Umbilical cord (tissue), 2 donors: Measurements from ENCODE around the gene OR2T34. TPM values are rescaled to one million over a fixed set of nuclear protein-coding genes. Genes with fewer than 3 reads are reported as not detected.
"Not testable (repeated sequence)": the region's sequence is repeated elsewhere in the genome, so short reads cannot be mapped to it uniquely, and the experiment has no call there.

Experiments
- DNase-seq: peaks from one replicate; pipeline ENCODE4 v3.0.0-alpha.2; 2015; ENCODE audit warnings: low spot score
- total RNA-seq: library from RNA; depleted of rRNA; stranded (reverse); fragments of >200 nt; gene quantifications from one replicate; pipeline ENCODE4 v1.2.3, GENCODE V29; 2014; ENCODE audit warnings: low replicate concordance; ENCODE audit not compliant: insufficient read depth

The OR2T34 gene, protein sequence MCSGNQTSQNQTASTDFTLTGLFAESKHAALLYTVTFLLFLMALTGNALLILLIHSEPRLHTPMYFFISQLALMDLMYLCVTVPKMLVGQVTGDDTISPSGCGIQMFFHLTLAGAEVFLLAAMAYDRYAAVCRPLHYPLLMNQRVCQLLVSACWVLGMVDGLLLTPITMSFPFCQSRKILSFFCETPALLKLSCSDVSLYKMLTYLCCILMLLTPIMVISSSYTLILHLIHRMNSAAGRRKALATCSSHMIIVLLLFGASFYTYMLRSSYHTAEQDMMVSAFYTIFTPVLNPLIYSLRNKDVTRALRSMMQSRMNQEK
- total RNA-seq = not detected

DNA sequence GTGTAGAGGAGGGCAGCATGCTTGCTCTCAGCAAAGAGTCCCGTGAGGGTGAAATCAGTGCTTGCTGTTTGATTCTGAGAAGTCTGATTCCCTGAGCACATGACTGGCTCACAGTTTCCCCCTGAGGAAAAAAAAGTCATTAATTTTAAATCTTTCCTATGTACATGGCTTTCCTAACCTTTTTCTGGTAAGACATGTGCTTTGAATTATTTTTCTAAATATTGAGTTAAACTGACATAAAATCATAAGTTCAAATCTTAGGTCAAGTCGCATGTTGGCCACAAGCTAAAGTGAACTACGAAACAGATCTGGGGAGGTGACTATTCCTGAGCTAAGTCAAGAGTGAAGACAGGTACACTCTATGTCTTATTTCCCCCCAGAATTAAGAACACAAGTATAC is at the start of gene OR2T34:
Gene OR2T34, minus strand, starts transcription at position 101 of the 400 bp plus-strand sequence. Its CDS starts 0 bp downstream, at position 101.
- not testable (repeated sequence) for DNase-seq

DNA sequence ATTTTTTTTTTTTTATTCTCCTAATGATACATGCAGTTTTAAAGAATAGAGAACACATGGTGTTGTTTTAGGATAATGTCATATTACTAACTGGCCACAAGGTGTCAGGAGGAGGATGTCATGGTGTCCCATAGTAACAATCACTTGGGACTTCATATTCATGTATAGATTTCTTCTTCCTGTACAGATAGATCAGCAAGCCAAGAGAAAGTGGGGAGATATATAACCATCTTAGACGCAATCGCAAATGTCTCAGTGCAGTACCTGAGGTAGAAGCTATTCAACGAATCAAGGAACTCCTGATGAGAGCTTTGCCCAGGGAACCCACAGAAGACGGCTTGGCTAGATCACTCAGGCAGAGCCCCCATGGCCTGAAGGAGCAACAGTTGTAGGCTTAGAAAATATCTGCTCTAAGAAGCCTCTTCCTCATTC is 48.0 kb upstream of the OR2T34 start:
- DNase-seq = peak; percentile 3

DNA sequence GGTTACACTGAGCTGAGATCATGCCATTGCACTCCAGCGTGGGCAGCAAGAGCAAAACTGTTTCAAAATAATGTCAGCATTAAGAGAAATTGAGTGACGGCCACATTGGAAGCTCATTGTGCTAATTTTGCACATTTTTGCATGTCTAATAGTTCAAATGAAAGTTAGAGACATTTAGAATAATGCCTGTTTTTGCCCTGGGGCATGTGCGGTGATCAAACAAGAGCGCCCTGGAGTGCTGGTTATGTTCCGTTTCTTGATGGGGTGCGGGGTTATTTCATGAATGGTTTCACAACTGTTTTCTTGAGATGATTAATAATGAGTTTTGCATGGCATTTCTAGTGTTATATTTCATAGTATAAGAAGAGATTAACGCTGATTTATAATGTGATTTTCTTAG is 47.2 kb upstream of the OR2T34 start:
- DNase-seq = no peak

DNA sequence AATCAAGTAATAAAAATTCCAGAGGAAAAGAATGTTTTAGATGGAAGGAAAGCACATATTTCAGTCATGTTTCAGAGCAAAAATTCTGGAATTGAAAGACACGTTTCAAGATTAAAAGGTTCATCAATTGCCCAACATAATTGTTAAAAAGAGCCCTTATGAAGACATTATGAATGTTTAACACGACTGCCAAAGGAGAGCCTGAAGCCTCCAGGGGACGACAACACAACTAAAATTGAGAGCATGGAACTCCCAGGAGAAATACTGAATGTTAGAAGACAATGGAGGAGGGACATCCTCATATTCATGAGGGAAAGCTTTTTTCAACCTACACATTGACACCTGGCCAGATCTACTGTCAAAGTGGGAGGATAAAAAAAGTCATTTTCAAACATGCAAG is 44.3 kb upstream of the OR2T34 start:
- DNase-seq = peak; percentile 10

DNA sequence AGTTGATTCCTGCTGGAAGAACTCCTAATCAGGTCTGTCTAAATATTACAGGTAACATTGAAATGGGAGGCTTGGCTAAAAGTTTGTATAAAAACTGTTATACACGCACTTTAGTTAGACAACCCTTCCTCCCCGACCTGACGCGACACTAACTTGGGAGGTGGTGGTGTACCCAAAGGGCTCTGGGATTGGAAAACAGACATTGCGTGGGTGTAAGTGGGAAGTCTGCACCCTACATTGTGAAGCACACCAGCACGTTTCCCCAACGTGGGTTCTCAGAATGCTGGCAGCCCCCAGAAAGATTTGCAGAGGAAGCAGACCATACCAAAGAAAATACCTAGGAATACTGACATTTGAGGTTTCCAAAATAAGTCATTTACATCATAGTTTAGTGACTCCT is 43.6 kb upstream of the OR2T34 start:
- DNase-seq = no peak

DNA sequence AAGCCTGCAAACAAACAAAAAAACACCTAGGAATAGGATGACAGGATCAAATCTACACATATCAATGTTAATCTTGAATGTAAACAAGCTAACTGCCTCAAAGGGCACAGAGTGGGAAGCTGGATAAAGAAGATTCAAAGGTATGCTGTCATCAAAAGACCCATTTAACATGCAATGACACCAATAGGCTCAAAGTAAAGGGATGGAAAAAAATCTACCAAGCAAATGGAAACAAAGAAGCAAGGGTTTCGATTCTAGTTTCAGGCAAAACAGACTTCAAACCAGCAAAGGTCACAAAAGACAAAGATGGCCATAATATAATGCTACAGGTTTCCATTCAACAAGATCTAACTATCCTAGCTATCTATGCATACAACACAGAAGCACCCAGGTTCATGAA is 39.2 kb upstream of the OR2T34 start:
- no peak for DNase-seq

DNA sequence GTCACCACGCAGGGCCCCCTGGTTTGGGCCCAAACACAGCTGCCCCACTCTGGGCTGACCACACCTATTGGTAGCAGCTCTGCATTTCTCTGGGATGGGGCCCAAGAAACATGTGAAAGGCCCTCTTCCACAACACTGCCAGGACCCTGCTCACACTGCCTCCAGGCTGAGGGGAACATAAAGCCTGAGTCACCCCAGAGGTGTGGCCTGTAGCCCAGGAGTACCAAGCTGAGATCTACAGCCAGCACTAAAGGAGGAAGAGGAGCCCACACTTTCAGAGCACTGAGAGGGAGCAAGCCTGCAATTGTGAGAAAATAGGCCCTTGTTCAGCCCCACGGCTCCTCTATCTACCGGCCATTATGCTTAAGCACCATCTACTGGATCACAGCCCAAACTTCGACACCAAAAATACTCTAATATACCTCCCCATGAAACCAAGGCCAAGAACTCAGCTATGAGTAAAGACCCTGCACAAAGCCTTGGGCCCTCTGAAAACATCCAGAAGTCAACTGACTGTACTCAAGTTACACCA is 37.4 kb upstream of the OR2T34 start:
- DNase-seq = no peak

DNA sequence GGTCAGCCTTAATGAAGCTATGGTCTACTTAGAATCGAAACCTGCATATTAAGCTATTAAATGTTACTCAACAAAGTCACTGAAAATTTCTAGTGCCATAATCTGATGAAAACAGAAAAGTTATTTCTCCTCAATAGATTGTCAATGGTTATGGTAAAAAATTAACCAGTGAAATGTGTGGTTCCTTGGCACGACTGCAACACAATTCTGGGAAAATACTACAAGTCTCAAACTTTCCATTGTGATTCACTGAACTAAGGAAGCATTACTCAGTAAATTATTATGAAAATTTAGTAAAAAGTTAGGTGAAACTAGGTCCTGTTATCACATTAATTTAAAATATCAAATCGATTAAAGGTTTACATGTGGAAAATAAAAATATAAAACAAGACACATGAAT is 35.7 kb upstream of the OR2T34 start:
- no peak for DNase-seq

DNA sequence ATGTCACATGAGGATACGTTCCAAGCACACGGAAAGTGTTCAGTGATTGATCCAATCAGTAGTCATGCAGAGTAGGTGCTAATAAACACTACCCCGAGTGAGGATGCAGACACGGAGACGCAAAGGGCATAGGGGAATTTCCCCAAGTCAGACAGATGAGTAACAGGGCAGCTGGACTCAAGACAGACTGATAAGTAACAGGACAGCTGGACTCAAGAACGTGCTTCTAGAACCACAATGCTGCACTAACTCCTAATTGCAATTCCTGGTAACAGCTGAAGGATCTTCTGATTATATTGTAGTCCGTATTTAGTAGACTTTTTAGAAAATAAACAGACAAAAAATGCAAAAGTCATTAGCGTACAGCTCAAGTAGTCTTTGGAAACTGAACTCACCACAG is 24.8 kb upstream of the OR2T34 start:
- no peak for DNase-seq

DNA sequence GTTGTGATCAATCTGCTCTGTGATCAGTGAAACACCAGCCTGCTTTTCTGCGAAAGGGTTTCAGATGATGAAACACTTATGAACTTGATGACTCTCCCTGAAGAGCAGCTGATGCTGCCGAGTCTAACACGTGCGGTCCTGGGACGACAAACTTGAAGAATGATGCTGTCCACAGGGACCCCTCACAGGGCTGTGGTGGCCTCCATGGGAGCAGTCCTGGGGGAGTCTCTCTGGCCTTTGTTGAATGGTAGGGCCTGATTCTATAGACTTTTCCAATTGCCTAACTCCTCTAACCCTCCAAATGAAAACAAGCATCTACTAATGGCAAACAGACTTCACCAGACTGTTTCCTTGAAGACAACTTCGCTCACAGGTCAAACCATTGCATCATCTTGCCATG is 23.0 kb upstream of the OR2T34 start, which contains the start of gene OR2T10:
Gene OR2T10, minus strand, starts transcription at position 112 of the 400 bp plus-strand sequence. CDS start 3,932 bp downstream, outside the sequence.
- no peak for DNase-seq

DNA sequence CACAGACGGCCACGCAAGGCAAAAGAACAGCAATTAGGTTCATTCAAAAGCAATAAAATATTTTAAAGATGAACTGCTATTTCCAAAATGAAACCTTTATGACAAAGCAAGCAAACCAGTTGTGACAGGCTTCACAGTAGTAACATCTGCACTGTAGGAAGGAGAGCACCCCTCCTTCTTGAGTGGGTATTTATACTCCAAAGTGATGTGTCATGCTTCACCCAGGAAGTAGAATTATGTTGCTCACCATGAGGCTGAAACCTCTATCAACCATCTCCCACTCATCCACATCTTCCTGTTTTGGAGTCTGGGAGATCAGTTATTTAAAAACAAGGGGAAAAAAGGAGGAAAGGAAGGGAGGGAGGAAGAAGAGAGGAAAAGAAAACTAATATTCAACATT is 22.1 kb upstream of the OR2T34 start:
- DNase-seq = no peak

DNA sequence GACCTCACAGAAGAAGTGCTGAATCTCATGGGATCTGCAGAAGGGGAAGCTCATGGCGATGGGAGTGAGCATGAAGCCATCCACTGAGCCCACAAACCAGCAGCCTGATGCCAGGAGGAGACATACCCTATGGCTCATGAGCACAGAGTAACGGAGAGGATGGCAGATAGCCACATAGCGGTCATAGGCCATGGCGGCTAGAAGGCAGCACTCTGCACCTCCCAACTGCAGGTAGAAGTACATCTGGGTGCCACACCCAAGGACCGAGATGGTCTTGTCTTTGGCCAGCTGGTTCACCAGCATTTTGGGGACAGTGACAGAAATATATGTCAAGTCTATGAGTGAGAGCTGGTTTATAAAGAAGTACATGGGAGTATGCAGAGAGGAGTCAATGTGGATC is 18.7 kb upstream of the OR2T34 start:
- DNase-seq = no peak

DNA sequence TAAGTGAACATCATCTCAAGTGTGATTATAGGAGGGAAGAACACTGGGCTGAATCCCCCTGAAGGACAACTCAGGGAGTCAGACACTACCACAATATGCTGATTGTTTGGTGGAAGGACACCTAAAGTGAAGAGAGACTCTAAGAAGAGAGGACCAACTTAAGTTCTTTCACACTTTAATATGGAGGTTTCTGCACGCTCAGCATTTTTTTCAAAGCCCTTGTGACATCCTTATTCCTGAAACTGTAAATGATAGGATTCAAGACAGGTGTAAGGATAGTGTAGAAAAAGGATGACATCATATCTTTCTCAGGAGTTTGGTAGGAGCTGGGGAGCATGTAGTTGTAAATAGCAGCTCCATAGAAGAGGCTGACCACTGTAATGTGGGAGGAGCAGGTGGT is 18.1 kb upstream of the OR2T34 start:
- DNase-seq = no peak

DNA sequence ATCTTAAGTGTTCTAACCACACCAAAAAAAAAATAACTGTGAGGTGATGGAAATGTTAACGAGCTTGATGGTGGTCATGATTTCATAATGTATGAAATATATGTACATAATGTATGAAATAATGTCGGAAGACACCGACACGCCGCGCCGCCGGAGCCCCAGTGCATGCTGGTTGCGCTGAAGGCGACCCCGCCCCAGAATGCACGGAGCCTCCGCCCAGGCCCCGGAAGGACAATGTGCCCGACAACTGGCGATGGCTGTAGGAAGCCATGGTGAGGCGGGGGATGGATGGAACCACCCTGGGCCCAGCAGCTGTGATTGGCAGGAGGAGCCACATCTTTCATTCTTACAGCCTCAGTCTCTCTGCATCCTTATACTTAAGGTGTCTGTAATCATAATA is 15.5 kb upstream of the OR2T34 start:
- DNase-seq = no peak

DNA sequence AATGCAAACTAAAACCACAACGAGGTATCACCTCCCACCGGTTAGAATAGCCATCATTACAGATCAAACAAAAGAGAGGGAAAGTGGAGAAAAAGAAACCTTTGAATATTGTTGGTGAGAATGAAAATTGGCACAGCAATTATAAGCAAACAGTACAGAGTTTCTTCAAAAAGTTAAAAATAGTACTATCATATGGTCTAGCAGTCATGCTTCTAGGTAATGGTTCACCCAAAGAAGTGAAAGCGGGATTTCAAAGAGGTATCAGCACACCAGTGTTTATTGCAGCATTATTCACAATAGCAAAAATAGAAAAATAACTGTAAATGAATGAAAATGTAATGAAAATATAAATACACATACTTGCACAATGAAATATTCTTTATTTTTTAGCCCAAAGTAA is 14.8 kb upstream of the OR2T34 start:
- DNase-seq = no peak

DNA sequence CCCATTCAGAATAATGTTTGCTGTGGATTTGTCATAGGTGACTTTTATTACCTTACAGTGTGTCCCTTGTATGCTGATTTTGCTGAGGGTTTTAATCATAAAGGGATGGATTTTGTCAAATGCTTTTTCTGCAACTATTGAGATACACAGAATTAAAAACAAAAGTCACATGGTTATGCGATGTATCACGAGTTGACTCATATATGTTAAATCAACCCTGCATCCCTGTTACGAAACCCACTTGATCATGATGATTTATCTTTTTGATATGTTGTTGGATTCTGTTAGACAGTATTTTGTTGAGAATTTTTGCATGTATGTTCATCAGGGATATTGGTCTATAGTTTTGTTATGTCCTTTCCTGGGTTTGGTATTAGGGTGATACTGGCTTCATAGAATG is 10.7 kb upstream of the OR2T34 start:
- no peak for DNase-seq

DNA sequence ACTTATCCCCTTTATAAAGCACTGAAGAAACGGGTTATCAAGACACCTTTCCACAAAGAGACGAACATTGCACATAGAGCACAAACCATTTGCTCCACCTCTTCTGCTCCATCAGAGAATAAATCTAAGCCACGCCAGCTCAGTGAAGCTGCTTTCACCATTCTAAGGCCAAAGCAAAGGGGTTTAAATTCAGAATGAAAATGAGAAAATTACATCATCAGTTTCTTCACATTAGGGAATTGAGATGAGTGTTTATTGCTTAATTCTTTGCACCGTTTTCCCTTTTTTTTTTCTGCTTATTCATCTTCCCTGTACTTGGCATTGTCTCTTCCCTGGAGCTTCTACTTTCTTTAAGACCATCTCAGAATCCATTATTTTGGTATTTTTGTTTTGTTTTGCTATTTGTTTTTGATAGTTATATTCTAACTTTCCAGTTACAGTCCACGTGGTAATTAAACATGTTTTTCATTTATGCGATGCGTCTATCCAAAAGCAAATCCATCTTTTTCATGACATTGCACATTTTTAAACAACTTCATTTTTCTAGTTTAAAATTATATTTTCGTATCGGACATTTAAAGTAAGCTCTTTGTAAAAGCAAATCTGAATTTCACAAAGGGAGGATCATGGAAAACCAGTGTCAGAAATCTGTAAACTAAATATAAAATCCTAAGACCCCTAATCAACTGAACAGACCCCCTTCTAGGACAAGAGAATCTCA is 1.9 kb upstream of the OR2T34 start:
- DNase-seq = no peak

DNA sequence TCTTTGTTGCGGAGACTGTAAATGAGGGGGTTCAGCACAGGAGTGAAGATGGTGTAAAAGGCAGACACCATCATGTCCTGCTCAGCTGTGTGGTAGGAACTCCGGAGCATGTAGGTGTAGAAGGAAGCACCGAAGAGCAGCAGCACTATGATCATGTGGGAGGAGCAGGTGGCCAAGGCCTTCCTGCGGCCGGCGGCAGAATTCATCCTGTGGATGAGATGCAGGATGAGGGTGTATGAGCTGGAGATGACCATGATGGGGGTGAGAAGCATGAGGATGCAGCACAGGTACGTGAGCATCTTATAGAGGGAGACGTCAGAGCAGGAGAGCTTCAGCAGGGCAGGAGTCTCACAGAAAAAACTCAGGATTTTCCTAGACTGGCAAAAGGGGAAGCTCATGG is 701 bp downstream of the OR2T34 start:
- DNase-seq = not testable (repeated sequence)

DNA sequence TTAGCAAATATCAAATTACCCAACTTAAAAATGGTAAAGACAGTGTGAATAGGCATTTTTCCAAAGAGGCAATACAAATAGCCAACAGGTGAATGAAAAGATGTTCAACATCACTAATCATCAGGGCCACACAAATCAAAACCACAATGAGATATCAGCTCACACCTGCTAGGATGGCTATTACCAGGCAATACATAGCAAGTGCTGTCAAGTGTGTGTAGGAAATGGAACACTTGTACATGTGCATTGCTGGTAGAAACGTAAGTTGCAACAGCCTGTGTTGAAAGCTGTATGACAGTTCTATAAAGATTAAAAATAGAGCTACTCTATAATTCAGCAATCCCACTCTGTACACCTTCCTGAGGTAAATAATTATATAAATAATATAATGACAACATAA is 2.5 kb downstream of the OR2T34 start:
- not testable (repeated sequence) for DNase-seq

DNA sequence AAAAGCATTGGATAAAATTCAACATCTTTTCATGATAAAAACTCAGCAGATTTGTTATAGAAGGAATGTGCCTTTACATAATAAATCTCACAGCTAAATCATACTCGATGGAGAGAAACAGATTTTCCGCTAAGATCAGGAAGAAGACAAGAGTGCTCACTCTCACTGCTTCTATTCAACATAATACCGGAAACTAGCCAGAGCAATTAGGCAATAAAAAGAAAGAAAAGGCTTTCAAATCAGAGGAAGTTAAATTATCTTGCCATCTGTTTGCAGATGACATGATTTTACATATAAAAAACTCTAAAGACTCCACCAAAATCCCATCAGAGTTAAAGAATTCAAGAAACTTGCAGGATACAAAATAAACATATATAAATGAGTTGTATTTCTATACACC is 3.7 kb downstream of the OR2T34 start:
- not testable (repeated sequence) for DNase-seq

DNA sequence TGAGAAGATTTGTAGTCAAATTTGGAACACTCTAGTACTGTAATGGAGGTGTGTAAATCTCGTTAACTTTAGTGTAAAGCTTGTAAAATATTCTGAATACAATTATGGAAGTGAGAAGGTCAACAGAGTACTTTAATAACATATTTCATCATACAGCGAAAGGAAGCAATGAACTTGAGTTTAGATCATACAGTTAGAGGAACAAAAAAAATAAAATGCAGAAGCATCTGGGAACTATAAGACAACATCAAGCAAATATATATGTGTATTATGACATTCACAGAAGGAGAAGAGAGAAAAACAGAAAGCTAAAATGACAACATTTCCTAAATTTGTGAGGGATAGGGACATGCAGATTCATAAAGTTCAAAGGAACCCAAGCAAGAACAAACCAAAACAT is 5.5 kb downstream of the OR2T34 start:
- not testable (repeated sequence) for DNase-seq

DNA sequence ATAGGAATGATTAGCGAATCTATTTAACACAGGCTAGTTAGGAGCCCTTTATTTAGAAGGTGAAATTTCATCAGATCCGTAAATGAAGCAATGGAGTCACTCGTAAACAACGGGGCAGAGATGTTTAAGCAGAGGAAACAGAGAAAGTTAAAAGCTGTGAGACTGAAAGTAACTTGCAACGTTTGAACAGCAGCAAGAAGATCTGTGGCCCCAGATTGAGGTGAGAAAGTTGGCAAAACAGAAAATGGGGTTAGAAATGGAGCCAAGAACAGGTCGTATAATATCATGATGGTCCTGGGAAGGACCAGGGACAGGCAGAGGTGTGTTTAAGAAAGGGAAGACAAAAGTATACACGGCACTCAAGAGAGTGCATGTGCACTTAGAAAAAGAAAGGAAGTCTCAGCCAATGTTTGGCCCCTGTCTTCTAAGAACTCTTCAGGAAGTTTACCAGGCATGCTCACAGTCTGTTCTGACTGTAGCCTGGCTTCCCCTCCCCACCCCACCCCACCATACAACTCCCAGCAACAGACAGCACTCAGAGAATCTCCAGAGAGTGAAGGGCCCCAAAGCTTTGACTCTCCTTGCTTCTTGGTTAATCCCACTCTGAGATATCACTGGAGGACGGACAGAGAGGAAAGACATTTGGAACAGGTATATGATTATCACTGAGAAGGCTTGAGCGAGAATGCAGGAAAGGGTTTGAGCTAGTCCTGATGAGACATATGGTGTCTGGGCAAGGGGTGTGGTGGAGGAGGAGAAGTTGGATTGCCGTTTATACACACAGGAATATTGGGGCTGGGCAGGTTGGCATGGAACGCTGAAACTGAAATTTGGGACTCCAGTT is 8.8 kb downstream of the OR2T34 start:
- DNase-seq = not testable (repeated sequence)
